Kidney epithelial cell (primary cell): ENCODE measurements around the gene TMEM33. TPM values are rescaled to one million over a fixed set of nuclear protein-coding genes. Genes with fewer than 3 reads are reported as not detected.

Experiments
- DNase-seq: peaks from one replicate; pipeline ENCODE4 v3.0.0-alpha.2; 2010; ENCODE audit warnings: low read depth
- H3K27me3 ChIP-seq: 2 replicates; pipeline ENCODE4 v1.6.0; 2011; ENCODE audit warnings: low read length; ENCODE audit not compliant: control insufficient read depth, insufficient read depth
- H3K36me3 ChIP-seq: 2 replicates; pipeline ENCODE4 v1.5.1; 2011; ENCODE audit warnings: low read length; ENCODE audit not compliant: control insufficient read depth, insufficient read depth
- H3K4me3 ChIP-seq: 2 replicates; pipeline ENCODE4 v1.5.1; 2011; ENCODE audit warnings: low read depth, mild to moderate bottlenecking, control low read depth, low read length
- total RNA-seq: library from RNA; depleted of rRNA; stranded (reverse); fragments of >200 nt; gene quantifications from 2 replicates; pipeline ENCODE4 v1.2.3, GENCODE V29; 2015
- TF ChIP-seq, protein P1 (sequence below): IDR thresholded peaks from 2 replicates; pipeline ENCODE4 v1.5.1; 2011; ENCODE audit warnings: mild to moderate bottlenecking, moderate library complexity, low read length, control low read depth, inconsistent platforms; ENCODE audit not compliant: insufficient read depth, poor library complexity, severe bottlenecking

TMEM33 gene
- total RNA-seq, 1 donor from 2014 or later = 94.1 TPM

DNA sequence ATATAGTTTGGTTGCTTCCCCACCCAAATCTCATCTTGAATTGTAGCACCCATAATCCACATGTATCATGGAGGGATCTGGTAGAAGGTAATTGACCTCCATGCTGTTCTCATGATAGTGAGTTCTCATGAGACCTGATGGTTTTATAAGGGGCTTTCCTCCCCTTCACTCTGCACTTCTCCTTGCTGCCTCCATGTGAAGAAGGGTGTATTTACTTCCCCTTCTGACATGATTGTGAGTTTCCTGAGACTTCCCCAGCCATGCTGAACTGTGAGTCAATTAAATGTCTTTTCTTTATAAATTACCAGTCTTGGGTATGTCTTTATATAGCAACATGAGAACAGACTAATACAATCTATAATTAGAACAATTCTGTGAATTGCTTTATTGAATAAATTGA, 34.4 kb downstream of the TMEM33 start:
- Histone ChIP-seq H3K36me3 (no peaks in the 10 kb centered on the region), H3K4me3 (no peak overlapping the region), H3K27me3 (no peaks in the 10 kb centered on the region)
- no peak for DNase-seq
- TF ChIP-seq, protein P1, sequence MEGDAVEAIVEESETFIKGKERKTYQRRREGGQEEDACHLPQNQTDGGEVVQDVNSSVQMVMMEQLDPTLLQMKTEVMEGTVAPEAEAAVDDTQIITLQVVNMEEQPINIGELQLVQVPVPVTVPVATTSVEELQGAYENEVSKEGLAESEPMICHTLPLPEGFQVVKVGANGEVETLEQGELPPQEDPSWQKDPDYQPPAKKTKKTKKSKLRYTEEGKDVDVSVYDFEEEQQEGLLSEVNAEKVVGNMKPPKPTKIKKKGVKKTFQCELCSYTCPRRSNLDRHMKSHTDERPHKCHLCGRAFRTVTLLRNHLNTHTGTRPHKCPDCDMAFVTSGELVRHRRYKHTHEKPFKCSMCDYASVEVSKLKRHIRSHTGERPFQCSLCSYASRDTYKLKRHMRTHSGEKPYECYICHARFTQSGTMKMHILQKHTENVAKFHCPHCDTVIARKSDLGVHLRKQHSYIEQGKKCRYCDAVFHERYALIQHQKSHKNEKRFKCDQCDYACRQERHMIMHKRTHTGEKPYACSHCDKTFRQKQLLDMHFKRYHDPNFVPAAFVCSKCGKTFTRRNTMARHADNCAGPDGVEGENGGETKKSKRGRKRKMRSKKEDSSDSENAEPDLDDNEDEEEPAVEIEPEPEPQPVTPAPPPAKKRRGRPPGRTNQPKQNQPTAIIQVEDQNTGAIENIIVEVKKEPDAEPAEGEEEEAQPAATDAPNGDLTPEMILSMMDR = no peak

DNA sequence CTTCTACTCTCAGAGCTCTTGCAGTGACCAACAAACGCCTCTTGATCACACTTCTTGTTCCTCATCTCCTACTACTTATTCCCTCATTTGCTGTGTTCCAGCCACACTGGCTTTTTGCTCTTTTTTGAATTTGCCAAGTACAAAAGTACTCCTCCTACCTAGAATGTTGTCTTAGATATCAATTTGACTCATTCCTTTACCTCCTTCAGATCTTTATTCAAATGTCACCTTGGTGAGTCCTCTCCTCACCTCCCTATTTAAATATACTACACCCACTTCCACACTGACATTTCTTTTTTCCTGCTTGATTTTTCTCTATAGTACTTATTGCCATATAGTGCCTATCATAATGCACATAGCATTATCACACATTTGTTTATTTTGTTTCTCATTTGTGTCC, 40.1 kb downstream of the TMEM33 start:
- no peaks in the 10 kb centered on the region for H3K36me3 ChIP-seq
- H3K27me3 ChIP-seq = no peaks in the 10 kb centered on the region
- TF ChIP-seq, protein P1 = no peak
- DNase-seq = no peak
- H3K4me3 ChIP-seq = no peak overlapping the region

DNA sequence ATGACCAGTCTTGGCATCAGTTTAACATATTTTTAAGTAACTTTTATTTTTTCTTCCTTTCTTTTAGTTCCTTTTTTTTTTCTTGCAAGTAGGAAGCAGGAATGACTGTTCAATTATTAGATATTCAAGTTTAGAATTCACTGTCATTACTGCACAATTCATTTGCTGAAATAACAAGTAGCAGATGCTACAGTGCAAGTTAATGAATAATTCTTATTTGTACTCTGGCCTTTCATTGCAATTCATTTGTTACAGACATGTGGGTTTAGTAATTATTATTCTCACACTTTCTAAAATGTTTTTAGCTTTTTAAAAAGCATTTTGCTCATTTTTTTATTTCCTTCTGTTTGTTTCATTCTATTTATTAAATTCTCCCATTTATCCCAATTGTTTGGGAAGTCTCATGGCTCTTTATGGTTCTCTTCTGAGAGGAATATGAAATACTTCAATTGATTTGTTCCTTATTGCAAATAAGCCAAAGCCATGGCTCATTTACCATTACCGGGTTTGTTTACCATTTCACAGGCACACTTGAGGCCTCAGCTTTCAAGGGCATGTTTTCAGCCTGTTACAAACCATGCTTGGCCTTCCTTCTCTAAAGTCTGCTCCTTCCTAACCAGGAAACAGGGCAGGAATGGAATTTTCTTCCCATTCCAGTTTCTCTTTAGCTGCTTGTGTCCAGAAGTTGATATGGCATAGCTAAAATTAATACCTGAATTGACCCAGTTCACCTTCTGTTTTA, 41.7 kb downstream of the TMEM33 start:
- no peak for DNase-seq
- TF ChIP-seq, protein P1 = no peak
- no peaks in the 10 kb centered on the region for H3K36me3 ChIP-seq
- no peak overlapping the region for H3K4me3 ChIP-seq
- H3K27me3 ChIP-seq = no peaks in the 10 kb centered on the region

DNA sequence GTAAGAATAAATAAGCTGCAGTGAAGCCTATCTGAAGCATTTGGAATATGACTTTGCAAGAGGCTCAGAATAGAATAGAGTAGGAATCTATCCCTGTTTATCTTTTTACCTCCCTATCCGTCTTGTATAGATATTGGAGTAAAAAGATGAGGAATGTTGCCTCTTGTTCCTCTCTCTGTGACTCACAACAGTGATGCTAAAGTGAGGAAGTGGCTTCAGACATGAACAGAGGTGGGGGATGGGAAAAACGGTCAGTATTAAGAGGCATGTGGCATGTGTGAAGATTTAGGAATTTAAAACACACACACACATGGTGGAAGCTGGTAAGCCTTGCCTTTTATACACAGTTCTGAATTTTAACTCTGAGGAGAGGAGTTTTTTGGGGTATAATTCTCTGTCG, 42.5 kb downstream of the TMEM33 start:
- DNase-seq = no peak
- TF ChIP-seq, protein P1 = no peak

DNA sequence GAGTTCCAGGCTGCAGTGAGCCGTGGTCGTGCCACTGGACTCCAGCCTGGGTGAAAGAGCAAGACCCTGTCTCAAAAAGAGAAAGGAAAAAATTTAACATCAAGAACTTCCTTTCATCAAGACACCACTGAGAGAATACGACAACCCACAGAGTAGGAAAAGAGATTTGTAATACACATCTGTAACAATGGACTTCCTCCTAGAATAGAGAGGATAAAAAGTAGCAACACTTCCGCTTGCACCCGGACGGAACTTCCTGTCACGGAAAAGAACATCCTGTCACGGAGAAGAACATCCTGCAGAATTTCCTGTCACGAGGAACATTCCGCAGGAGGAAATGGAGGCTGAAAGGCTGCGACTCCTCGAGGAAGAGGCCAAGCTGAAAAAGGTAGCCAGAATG, 46.2 kb downstream of the TMEM33 start, which contains the start of gene DCAF4L1:
TSS of gene DCAF4L1 (plus strand) at position 301 of the 400 bp plus-strand sequence. CDS start at position 338, 37 bp downstream.
- TF ChIP-seq, protein P1 = no peak

More for the DNA sequence above, 42.5 kb downstream of the TMEM33 start:
- Histone ChIP-seq H3K27me3 (no peaks in the 10 kb centered on the region), H3K36me3 (no peaks in the 10 kb centered on the region), H3K4me3 (no peak overlapping the region)

DNA sequence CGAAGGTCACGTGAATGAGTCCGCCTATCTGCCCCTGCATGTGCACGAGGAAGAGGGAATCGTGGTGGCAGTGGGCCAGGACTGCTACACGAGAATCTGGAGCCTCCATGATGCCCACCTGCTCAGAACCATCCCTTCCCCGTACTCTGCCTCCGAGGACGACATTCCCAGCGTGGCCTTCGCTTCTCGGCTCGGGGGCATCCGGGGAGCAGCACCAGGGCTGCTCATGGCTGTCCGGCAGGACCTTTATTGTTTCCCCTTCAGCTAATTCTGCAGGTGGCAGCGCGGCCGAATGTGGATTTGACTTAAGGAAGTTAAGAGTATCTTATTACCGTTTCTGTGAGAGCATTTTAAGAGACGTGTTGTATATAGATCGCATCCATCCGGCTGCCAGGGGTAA, 47.5 kb downstream of the TMEM33 start:
- no peak for DNase-seq
- H3K27me3 ChIP-seq = no peaks in the 10 kb centered on the region
- no peaks in the 10 kb centered on the region for H3K36me3 ChIP-seq
- TF ChIP-seq, protein P1 = no peak
- no peak overlapping the region for H3K4me3 ChIP-seq

More for the DNA sequence above, 46.2 kb downstream of the TMEM33 start, which contains the start of gene DCAF4L1:
- DNase-seq = no peak
- Histone ChIP-seq H3K36me3 (no peaks in the 10 kb centered on the region), H3K27me3 (no peaks in the 10 kb centered on the region), H3K4me3 (no peak within 1 kb of the TSS)
